Liver (tissue), 3 donors: ENCODE measurements around the gene PADI3.

Experiments used
- CTCF ChIP-seq: fragments of 150-350 bp; IDR thresholded peaks from 2 replicates; pipeline ENCODE4 v1.5.1; 2017; ENCODE audit warnings: improper control_type of control experiment, low read depth, low read length; ENCODE audit not compliant: missing input control
- EGR1 ChIP-seq, 2 donors: IDR thresholded peaks; 2 replicates each; pipeline ENCODE4 v1.6.1; 2016 to 2018; ENCODE audit warnings: antibody characterized with exemption in 2 of 2, low read depth in 2 of 2
- FOXA2 ChIP-seq: IDR thresholded peaks from 2 replicates; pipeline ENCODE4 v1.6.1; 2016; ENCODE audit warnings: antibody characterized with exemption
- MAX ChIP-seq: IDR thresholded peaks from 2 replicates; pipeline ENCODE4 v1.6.1; 2016; ENCODE audit warnings: antibody characterized with exemption
- SP1 ChIP-seq: IDR thresholded peaks from 2 replicates; pipeline ENCODE4 v1.6.1; 2018; ENCODE audit warnings: antibody characterized with exemption, mild to moderate bottlenecking
- TAF1 ChIP-seq: conservative IDR thresholded peaks from 2 replicates; pipeline ENCODE4 v1.6.1; 2016; ENCODE audit warnings: antibody characterized with exemption, mild to moderate bottlenecking
- YY1 ChIP-seq: IDR thresholded peaks from 2 replicates; pipeline ENCODE4 v1.6.1; 2016; ENCODE audit warnings: antibody characterized with exemption, mild to moderate bottlenecking
- ZBTB33 ChIP-seq: IDR thresholded peaks from 2 replicates; pipeline ENCODE4 v1.6.1; 2016; ENCODE audit warnings: antibody characterized with exemption
- donor health status: healthy.
- donor health status: healthy.

GRCh38 chr1:17212487-17213121 lies 36.3 kb upstream of the PADI3 start:
- TF ChIP-seq SP1 = no peak
- no peak for TF ChIP-seq CTCF
- TF ChIP-seq TAF1 = no peak
- TF ChIP-seq FOXA2 = no peak
- no peak for TF ChIP-seq MAX
- TF ChIP-seq YY1 = no peak
- TF ChIP-seq EGR1 (IDR thresholded peaks at IDR 0.05; ENCODE audit: low read depth in 2 of 2) = no peak
- TF ChIP-seq ZBTB33 = no peak
